Measurements from ENCODE around the gene NFIX.

The NFIX gene

DNA sequence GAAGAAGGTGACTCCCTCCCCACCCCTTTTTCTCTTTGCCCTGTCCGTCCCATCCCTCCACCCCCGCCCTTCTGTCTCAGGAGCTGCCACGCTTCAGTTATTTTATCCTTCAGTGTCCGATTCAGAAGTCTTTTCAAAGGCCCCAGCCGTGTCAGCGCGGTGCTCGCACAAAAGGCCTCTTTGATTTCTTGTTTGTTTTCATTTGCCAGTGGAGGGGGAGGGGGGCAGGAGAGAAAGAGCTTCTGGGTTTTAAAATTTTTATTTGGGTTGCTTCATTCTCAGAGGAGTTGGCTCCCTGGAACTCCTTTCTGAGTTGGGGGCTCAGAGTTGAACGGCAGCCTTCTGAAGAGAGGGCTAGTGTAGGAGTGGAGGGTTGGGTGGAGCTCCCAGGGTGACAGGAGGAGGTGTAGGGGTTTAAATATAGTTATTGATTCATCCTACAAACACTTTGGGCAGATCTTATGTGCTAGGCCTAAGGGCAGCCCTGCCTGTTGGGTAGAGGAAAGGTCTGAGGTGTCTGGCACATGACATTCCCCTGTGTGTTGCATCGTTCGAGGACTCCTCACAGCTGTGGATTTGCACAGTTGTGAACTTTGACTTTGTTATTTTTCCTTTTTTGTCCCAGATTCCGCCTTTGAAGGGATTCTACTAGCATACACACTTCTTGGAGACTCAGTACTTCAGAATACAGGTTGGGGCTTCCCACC lies 36.8 kb downstream of the NFIX start:
- no peak for DNase-seq (ENCODE audit: extremely low spot score, insufficient read length, low read depth)
- FAIRE-seq = no peak

DNA sequence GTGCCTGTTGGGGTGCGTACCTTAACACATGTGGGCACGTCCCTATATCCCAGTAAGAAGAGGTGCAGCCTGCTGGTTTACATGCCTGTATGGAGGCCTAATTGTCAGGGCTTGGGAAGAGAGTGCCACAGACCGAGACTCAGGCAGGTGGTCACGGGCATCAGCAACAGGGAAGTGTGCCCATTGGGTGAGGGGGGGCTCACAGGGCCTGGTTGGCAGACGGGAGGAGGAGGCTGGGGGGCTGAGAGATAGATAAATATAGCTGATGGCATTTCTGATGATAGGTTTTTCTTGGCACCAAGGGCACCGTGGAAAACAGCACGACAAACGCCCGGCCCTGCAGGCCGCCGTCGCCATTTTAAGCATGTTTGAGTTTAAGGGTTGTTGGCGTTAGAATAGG lies 37.6 kb downstream of the NFIX start:
- no peak for DNase-seq (ENCODE audit: extremely low spot score, insufficient read length, low read depth)
- no peak for FAIRE-seq

DNA sequence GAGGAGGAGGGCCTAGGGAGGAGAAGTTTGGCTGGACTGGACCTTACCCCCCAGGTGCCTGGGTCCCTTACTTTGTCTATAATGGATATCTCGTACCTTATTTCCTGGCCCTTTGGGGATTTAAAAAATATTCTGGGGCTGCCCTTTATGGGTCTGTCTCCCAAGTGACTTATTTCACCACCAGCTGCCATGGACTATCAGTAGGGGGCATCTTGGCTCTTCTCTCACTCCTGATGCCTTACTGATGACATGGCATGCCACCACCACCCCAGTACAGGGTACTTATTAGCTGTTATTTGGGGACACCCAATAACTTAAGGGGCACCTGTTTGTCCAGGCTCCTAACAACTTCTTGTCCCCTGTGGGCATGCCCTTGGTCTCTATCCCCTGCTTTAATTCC lies 38.0 kb downstream of the NFIX start:
- DNase-seq (ENCODE audit: extremely low spot score, insufficient read length, low read depth) = no peak
- no peak for FAIRE-seq

DNA sequence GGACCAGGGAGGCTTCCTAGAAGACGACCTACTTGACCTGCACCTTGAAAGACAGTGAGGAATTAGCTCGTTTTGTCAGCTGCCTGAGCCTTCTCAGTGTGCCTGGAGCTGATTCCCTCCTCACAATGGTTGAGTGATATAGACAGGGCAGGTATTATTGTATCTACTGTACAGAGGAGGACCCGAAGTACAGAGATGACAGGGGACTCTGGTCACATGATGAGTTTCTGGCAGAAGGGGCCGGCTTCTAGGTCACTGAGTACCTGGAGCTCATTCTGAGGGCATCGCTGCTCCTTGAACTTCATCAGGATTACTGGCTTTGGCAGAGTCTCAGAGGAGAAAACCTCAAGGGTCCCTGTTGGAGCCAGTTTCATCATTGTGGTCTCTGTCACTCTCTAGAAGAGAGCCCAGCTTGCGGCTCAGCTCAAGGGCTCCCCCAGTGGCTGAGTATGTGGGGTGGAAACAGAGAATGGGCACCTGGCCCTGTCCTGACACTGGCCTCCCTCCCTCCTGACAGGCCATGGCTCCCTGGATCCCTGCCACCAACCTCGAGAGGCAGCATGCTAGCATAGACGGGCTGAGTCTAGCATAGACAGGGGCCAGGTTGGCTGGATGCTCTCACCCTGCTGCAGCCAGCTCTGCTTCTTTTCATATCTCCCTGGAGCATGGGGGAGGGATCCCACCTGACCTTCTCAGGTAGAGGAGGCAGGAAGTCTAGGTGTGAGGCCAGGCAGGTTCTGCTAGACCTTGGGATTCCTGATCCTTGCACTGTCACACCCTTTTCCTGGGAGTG lies 38.7 kb downstream of the NFIX start:
- FAIRE-seq (peak; percentile 62), DNase-seq (ENCODE audit: extremely low spot score, insufficient read length, low read depth) (no peak)

DNA sequence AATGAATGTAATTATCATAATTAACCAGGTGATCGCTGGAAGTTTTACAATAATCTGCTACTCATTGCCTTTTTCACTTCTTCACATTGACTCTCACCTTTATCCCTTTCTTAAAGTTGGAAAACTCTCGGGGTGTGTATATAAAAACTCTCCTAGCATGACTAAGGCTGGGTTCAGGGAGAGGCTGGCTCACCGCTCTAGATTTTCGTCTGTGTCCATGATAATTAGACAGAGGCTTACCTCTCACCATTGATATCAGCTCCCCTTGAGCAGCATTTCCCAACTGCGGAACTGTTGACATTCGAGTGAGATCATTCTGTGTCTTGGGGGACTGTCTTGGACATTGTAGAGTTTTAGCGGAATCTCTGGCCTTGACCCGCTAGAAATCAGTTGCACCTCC lies 39.4 kb downstream of the NFIX start:
- DNase-seq (ENCODE audit: extremely low spot score, insufficient read length, low read depth) (no peak), FAIRE-seq (no peak)

DNA sequence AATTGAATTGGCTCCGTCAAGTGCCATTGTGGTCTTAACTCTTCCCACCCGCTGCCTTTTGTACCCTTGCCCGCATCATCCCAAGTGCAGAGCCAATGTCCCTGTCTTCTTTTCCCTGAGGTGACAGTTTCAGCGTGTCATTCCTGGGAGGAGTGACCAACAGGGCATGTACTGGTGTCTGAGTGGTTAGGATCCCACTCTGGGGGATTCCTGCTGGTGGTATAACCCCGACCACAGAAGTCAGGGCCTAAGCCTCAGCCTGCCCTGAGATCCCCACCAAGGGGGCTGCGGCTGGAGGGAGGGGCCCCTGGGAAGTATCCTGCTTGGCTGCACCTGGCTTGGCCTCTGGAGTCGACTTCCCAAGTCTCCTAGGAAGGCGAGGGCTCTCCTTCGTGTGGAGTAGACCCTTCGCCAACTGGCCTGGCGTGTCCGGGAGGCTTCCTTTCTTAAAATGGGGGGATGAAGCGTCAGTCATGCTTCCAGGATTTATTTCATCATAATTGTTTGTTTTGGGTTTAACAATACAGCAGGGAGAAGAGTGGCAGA lies 40.6 kb downstream of the NFIX start:
- FAIRE-seq = no peak
- no peak for DNase-seq (ENCODE audit: extremely low spot score, insufficient read length, low read depth)

DNA sequence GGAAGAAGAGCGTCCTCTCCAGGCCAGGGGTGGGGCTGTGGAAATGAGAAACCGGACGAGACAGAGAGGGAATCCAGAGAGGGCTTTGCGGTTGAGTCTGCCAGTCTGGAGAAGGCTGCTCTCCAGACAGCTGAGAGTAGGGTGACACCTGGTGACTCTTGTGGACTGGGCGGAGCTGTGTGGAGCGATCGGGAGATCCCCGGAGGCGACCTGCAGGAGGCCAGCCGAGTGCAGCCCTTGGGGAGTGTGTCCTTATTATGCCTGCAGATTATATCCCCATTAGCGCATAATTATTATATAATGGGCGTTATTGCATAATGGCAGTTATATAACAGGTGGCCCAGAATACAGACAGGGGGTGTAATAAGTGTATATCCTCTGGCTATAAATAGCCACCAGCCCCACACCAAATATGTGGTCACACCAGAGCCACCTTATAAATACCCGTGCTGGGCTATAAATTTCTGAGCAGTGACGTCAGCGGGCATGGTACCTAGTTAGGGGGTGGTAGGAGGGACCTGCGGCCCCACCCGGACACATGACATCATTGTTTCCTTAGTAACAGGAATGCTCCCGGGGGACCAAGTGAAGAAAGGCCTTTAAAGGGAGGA lies 41.2 kb downstream of the NFIX start:
- FAIRE-seq (no peak), DNase-seq (ENCODE audit: extremely low spot score, insufficient read length, low read depth) (no peak)

DNA sequence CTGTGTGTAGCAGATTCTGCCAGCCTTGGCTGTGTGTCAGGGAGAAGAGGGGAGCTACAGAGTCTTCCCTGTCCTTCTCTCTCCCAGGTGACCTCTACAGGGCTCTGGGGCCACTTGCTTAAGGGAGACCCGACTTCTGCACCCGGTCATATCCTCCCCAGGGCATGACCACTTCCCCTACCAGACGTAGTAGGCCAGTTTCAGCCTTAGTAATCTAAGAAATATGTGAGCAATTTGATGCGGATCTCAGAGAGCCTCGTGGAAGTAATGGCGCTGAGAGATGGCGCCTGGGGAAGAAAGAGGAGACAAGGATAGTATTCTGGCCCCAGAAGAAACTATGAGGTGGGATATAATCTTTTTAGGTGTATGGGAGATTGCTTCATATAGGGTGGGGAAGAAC lies 41.9 kb downstream of the NFIX start:
- FAIRE-seq (peak; percentile 29), DNase-seq (ENCODE audit: extremely low spot score, insufficient read length, low read depth) (no peak)

DNA sequence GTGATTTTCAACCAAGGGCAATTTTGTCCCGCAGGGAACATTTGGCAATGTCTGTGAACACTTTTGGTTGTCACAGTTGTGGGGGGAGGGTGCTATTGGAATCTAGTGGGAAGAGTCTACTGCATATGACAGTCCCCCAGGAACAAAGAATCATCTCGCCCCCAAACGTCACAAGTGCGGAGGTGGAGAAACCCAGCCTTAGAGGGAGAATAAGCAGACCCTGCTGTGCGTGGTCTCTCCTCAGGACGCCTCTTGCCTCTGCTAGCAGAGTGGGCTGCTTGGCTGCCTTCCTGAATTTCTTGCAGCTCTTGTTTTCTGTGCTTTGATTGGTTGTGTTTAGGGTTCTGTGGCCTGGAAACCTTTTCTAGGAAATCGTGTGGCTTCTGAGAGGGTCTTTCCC lies 42.5 kb downstream of the NFIX start:
- FAIRE-seq (no peak), DNase-seq (ENCODE audit: extremely low spot score, insufficient read length, low read depth) (no peak)

DNA sequence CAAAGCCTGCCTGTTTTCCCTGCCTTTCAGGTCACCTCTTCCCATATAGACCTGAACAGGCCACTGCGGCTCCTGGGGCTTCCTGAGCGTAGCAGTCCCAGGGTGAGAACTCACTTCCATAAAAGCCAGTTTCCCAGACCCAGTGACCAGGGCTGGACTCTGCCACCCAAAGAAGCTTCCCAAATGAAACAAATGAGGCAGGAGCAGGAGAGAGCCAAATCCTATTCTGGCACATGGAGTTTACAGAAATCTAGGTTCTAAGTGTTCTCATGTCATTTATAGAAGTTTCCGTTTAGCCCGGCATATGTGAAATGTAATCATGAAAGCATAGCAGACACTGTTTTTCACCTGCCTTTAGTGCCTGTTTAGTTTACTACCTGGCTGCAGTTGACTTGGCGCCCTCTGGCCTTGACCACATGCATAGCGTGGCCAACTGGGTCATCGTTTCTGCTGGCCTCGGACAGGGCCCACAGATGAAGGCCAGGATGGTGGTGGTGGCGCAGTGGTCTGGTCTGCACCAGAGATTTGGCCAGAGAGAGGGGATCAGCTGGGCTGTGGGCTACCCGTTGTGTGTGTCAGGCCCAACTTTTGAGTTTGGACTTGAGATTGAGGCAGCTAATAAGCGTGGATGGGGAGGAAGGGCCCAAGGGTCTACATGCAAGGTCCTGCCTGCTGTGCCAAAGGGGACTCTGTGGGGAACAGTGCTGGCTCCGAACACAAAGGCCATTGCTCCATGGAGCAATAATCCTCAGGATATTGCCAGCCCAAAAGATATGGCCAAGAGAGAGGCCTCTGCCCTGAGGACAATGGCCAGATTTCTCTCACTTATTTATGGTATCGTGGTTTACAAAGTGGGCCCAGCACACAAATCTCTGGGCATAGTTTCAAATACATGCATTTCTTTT lies 43.3 kb downstream of the NFIX start:
- DNase-seq (ENCODE audit: extremely low spot score, insufficient read length, low read depth) (no peak), FAIRE-seq (no peak)

DNA sequence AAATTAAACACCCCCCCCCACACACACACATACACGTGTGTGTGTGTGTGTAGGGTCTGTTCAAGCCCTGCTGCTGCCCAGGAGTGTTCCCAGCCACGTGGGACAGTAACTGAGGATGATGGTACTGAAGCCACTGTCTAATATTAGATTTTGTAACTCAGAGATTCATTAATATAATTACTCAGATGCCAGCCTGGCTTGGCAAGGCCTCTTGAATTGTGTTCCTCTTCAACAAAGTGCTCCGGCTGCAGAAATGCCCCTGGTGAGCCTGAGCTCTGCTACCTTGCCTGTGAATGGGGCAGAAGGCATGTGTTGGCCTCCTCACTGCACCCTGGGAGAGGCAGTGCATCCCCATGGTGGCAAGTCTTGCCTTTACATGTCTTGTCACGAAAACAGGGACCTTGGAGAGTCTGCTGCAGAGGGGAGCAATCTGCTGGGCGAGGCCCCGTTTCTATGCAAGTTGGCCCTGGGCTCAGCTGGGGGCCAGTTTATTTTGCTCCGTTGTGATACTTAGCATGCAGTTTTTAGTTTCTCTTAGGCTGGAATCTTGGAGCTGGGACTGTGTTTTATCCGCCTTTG lies 44.0 kb downstream of the NFIX start:
- FAIRE-seq = no peak
- DNase-seq (ENCODE audit: extremely low spot score, insufficient read length, low read depth) = no peak

DNA sequence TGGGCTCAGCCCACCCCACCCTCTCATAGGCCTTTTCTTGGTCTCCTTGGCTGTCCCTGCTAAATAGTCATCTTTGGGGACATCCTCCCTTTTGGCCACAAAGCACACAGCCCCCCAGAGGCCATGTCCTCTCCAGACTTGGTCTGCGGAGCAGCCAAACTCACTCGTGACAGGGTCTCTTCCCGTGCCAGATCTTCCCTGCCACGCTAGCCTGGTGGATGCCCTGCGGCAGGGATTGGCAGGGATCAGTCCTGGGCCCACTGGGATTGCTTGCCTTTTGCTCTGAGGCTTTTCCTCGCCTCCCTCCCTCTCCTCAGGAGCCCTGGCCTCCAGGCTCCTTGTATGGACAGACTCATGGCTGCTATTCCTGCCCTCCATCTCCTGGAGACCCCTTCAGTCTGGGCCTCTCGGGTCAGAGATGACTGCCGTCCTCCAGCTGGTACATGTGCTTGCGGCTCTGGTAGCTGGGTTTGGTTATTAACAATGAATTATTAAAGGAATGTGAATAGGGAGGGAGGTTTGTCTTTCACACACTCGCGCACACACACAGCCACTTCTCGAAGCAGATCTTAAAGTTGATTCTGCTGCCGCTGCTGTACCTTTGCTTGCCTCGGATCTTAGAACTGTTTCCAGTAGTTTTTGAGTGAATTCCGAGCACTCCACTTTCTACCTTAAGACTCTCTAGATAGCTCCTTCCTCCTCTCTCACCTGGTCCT lies 45.1 kb downstream of the NFIX start:
- DNase-seq (ENCODE audit: extremely low spot score, insufficient read length, low read depth) (no peak), FAIRE-seq (no peak)

DNA sequence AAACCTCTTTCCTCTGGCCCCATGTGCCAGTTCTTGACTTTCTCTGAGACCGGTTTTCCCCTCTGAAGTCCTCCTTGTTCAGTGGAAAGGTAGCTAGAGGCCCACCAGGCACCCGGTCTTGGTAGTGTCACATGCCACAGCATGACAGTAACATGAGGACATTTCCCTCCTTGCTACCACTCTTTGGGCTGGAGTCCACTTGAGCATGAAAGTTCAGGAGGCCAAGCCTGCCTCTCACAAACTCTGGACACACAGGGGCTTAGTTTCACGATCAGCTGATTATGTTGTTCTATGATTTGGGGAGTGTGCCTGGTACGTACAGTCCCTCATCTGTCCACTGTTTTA lies 45.6 kb downstream of the NFIX start:
- no peak for DNase-seq (ENCODE audit: extremely low spot score, insufficient read length, low read depth)
- no peak for FAIRE-seq

DNA sequence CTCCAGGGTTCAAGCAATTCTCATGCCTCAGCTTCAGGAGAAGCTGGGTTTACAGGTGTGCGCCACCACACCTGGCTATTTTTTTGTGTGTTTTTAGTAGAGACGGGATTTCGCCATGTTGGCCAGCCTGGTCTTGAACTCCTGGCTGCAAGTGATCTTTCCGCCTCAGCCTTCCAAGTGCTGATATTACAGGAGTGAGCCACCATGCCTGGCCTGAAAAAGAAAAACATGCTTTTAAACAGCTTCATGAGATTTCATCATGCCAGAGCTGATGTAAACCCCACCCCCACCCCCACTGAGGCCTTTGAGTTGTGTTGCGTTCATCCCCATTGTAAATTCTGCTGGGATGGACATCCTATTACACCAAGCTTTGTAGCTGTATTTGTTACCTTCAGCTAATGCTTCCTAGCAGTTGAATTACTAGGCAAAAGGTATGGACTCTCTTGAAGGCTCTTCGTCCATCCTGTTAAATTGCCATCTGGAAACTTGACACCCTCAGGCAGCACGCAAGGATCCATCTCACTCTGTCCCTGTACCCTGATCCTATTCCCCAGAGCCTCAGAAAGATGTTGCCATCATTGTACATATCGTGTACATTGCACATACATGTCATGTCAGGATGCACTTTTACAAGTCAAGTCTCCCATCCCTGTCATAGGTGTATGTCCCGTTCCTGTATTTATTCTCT lies 47.3 kb downstream of the NFIX start:
- DNase-seq (ENCODE audit: extremely low spot score, insufficient read length, low read depth) (no peak), FAIRE-seq (no peak)

DNA sequence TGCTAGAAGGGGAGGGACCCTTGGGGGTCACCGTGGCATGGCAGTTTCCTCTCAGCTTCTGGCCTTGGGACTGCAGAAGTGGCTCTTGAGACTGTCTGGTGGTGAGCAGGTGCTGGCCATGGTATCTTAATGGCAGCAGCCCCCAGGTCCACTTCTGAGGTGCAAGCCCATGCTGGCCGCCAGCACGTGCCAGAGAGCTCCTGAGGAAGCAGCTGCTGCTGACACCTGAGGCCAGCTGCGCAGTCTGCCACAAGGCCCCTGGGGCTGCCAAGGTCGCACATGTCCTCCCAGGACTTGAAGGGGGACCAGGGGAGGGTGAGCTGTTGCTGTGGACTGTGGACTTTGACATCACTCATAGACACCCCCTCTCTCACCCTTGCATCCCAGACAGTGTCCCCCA lies 48.0 kb downstream of the NFIX start:
- DNase-seq (ENCODE audit: extremely low spot score, insufficient read length, low read depth) = no peak
- FAIRE-seq = no peak

DNA sequence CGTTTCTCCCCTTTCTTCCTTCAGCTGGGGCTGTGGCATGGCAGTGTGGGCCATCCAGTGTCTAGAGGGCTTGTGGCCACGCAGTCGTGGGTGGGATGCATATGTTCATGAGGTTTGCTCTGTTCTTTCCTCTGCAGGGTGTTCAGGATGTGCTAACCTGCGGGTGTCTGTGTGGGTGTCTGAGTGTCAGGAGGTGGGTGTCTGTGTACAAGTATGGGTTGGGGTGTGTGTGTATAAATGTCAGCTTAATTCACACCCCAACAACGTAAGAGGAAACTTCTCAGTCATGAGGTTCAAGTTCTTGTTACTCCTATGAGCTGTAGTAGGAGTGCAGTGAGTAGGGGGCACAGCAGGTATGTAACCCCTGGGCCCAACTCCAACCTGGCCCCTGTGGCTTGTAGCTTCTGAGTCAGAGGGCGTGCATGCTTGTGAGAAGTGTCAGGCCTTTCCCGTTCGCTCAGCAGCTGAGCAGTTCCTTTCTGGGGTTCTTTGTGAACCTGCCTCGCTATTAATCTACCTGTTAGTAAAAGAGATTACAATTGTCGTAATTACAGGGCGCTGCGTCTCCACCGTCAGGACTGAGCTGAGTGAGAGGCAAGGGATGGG lies 49.1 kb downstream of the NFIX start:
- FAIRE-seq (no peak), DNase-seq (ENCODE audit: extremely low spot score, insufficient read length, low read depth) (no peak)

DNA sequence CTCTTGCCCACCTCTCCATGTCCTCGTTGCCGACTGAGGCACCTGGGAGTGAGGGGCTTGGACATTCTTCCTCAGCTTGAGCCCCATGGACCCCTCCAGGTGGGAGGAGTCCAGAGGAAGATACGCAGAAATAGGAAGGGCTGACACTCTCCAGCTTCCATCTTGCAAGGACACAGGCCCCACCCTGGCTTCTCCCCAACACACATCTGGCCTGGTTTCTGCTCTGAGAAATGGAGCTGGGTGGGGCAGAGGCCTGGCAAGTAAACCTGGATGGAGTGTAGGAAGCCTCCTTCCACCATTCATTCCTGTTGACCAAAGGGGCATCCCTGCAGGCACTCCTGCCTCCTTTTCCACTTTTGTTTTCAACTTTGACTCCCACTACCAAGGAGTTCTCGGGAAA lies 50.5 kb downstream of the NFIX start:
- DNase-seq (ENCODE audit: extremely low spot score, insufficient read length, low read depth) = no peak
- no peak for FAIRE-seq

DNA sequence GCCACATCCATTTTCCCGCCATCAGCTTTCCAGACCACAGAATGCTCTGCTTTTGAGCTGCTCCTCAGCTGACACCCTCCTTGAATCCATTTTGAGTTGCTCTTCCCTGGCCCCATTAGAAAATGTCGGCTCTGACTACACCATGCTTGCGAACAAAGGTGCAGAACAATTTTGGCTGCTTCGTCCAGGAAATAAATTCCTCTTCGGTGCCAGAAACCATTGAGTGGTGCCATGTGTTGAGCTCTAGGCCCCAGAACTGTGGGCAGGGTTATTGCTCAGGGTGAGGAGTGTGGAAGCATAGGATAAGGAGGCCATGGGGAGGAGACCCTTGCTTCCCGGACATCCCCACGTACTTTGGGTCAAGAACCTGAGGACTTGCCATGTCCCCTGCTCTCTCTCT lies 52.1 kb downstream of the NFIX start:
- no peak for FAIRE-seq
- no peak for DNase-seq (ENCODE audit: extremely low spot score, insufficient read length, low read depth)
